Activated CD8-positive, alpha-beta T cell treated with anti-CD3 and anti-CD28 coated beads for 36 hours (primary cell): ENCODE results near the gene FGD5. TPM values are rescaled to one million over a fixed set of nuclear protein-coding genes. Genes with fewer than 3 reads are reported as not detected.

Experiments
- ATAC-seq: fragments of 200-7000 bp; cut with Tn5 transposase; one replicate; pipeline ENCODE4 v1.10.0; 2021; ENCODE audit warnings: mild to moderate bottlenecking, moderate library complexity
- CTCF ChIA-PET: fragments of 350-600 bp; sonication (Branson Sonifier 250); formaldehyde crosslinking; loops from one replicate; lab custom pipeline; 2021; ENCODE audit warnings: antibody characterized with exemption; lab: Charles Lee
- POLR2A ChIA-PET: fragments of 350-600 bp; sonication (Branson Sonifier 250); formaldehyde crosslinking; loops from one replicate; lab custom pipeline; 2021; ENCODE audit warnings: antibody characterized with exemption; lab: Charles Lee
- DNase-seq: peaks from one replicate; pipeline ENCODE4 v3.0.0-alpha.2; 2020
- H3K27ac Mint-ChIP-seq: one replicate; pipeline ENCODE4 v1.8.0; 2021; ENCODE audit warnings: mild to moderate bottlenecking, mixed read lengths
- H3K27me3 Mint-ChIP-seq: one replicate; pipeline ENCODE4 v1.8.0; 2021; ENCODE audit warnings: mixed read lengths
- H3K36me3 Mint-ChIP-seq: one replicate; pipeline ENCODE4 v1.8.0; 2021; ENCODE audit warnings: low read depth, mixed read lengths
- H3K4me1 Mint-ChIP-seq: one replicate; pipeline ENCODE4 v1.8.0; 2021; ENCODE audit warnings: low read depth, mixed read lengths
- H3K4me3 Mint-ChIP-seq: one replicate; pipeline ENCODE4 v1.8.0; 2021; ENCODE audit warnings: mild to moderate bottlenecking, moderate library complexity, mixed read lengths
- H3K9me3 Mint-ChIP-seq: one replicate; pipeline ENCODE4 v1.8.0; 2021; ENCODE audit warnings: mixed read lengths
- intact Hi-C: fragments of 100-400 bp; cut with micrococcal nuclease; formaldehyde crosslinking; loops from one replicate; pipeline ENCODE4 v1.10.0; 2022
- total RNA-seq, 2 experiments: library from RNA; stranded (reverse); gene quantifications; one replicate each; pipeline ENCODE4 v1.2.3, GENCODE V29; 2021
- TF ChIP-seq, protein P1 (sequence below): fragments of 200-600 bp; IDR thresholded peaks from one replicate; pipeline ENCODE4 v1.8.0; 2022; ENCODE audit warnings: antibody characterized with exemption, mild to moderate bottlenecking

Gene FGD5
- total RNA-seq, 2 experiments from 2014 or later: not detected

DNA sequence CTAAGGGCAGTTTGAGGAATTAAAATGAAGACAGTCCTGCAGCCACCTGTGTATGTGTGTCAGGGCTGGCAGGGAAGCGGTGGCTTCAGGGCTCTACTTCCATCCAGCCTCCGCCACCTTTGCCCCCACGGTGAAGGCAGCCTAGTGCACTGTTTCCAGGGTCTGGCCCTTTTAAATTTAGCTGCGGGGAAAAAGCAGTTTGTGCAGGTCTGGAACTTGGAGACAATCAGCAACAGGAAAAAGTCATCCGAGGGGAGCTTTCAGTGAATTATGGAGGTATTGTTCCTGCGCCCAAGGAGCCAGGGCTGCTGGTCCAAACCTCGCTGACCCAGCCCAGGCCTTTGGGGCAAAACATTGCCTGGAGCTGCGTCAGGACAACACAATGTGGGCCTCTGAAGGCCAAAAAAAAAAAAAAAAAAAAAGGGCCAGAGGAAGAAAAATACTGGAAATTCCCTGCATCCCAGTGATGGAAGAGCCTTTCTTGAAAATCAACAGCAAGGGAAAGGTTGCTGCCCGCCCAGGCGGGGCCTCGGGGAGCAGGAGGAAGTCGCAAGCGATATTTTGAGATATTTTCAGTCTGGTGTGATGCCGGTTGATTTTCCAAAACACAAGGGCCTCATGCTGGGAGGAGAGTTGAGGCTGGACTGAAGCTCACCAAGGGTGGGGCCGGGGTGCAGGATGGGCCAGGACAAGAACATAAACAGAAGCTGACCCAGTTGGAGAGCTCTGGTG lies 25.5 kb upstream of the FGD5 start:
- POLR2A ChIA-PET: no interaction called here
- H3K36me3 Mint-ChIP-seq: no peaks in the 10 kb centered on the region
- CTCF ChIA-PET: interaction anchor here (1.5 to 6.3 kb wide), 2 partner anchors 44 to 129 kb away, joined by 4 to 53 read pairs; no protein-coding TSS in a partner anchor

DNA sequence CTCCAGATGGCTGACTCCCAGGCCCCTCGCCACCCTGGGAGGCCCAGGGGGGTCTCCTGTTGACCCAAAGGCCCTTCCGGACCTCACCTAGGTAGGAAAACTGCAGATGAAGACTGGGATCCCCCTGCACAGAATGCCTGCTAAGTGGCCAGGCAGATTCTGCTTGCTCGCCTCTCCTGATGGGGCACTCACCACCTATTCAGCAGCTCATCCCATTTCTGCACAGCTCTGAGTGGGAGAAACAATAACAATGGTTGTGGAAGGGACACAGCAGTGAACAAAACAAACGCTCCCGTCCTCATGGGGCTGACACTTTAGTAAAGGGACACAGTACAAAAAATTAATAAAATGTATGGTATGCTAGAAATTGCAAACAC lies 24.9 kb upstream of the FGD5 start:
- DNase-seq (no peak), ATAC-seq (no peak)
- TF ChIP-seq, protein P1, sequence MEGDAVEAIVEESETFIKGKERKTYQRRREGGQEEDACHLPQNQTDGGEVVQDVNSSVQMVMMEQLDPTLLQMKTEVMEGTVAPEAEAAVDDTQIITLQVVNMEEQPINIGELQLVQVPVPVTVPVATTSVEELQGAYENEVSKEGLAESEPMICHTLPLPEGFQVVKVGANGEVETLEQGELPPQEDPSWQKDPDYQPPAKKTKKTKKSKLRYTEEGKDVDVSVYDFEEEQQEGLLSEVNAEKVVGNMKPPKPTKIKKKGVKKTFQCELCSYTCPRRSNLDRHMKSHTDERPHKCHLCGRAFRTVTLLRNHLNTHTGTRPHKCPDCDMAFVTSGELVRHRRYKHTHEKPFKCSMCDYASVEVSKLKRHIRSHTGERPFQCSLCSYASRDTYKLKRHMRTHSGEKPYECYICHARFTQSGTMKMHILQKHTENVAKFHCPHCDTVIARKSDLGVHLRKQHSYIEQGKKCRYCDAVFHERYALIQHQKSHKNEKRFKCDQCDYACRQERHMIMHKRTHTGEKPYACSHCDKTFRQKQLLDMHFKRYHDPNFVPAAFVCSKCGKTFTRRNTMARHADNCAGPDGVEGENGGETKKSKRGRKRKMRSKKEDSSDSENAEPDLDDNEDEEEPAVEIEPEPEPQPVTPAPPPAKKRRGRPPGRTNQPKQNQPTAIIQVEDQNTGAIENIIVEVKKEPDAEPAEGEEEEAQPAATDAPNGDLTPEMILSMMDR: no peak
- ChIA-PET POLR2A (no interaction called here), CTCF (interaction anchor here (6.3 kb wide), 1 partner anchor 128 kb away, joined by 53 read pairs; no protein-coding TSS in a partner anchor)
- H3K27ac Mint-ChIP-seq: no peak overlapping the region
- no peaks in the 10 kb centered on the region for H3K36me3 Mint-ChIP-seq
- no peaks in the 10 kb centered on the region for H3K9me3 Mint-ChIP-seq
- H3K4me3 Mint-ChIP-seq: no peak overlapping the region
- intact Hi-C loops: no loop called here
- H3K27me3 Mint-ChIP-seq: peaks cover 15% of the 10 kb centered on the region
- H3K4me1 Mint-ChIP-seq: no peaks in the 10 kb centered on the region

More for the DNA sequence above, 25.5 kb upstream of the FGD5 start:
- Mint-ChIP-seq H3K27me3 (peaks cover 15% of the 10 kb centered on the region), H3K4me3 (no peak overlapping the region), H3K4me1 (no peaks in the 10 kb centered on the region), H3K9me3 (no peaks in the 10 kb centered on the region), H3K27ac (no peak overlapping the region)
- intact Hi-C loops: no loop called here
- no peak for ATAC-seq
- TF ChIP-seq, protein P1: no peak
- DNase-seq: no peak

DNA sequence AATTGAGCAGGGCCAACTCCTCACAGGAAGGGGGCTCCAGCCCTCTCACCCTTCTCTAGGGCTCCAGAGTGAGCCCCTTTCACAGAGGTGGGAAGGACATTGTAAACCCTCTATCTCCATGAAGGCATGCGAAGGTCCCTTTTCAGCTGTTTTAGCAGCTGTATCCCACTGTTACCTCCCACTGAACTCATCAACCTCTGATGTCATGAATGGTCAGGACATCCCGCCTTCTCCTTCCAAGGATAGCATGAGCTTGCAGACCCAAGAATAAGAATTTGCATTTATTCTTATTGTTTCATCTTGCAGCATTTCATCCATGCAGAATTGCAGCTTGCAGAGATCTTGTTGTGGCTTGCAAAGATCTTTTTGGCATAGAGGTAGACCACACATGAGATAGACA lies 24.3 kb upstream of the FGD5 start:
- CTCF ChIA-PET: interaction anchor here (6.3 kb wide), 1 partner anchor 128 kb away, joined by 53 read pairs; no protein-coding TSS in a partner anchor
- no peaks in the 10 kb centered on the region for H3K4me1 Mint-ChIP-seq
- DNase-seq (no peak), ATAC-seq (no peak)
- H3K27me3 Mint-ChIP-seq: peaks cover 14% of the 10 kb centered on the region
- H3K9me3 Mint-ChIP-seq: no peaks in the 10 kb centered on the region
- POLR2A ChIA-PET: no interaction called here
- H3K4me3 Mint-ChIP-seq: no peak overlapping the region
- intact Hi-C loops: no loop called here
- no peaks in the 10 kb centered on the region for H3K36me3 Mint-ChIP-seq
- TF ChIP-seq, protein P1: no peak
- H3K27ac Mint-ChIP-seq: no peak overlapping the region

DNA sequence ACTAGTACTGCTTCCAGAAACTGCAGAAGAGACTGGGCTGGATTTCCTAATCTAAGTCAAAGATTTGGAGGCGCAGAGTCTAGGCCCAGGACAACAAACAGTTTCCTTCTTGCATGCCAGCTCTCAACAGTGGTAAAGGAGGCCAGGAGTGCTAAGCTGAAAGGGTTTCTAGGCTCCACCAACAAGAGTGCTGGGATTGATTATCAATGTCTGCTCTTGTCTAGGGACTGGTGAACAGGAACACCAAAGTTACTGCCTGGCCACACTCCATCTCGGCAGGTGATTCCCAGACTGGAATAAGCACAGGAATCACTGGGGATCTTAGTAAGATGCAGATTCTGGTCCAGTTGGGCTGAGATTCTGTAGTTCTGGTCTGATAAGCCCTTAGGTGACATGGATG lies 22.8 kb upstream of the FGD5 start:
- peaks cover 8% of the 10 kb centered on the region for H3K27me3 Mint-ChIP-seq
- intact Hi-C loops: no loop called here
- DNase-seq (no peak), ATAC-seq (no peak)
- TF ChIP-seq, protein P1: no peak
- no peaks in the 10 kb centered on the region for H3K9me3 Mint-ChIP-seq
- POLR2A ChIA-PET: no interaction called here
- H3K36me3 Mint-ChIP-seq: no peaks in the 10 kb centered on the region
- no peaks in the 10 kb centered on the region for H3K4me1 Mint-ChIP-seq
- CTCF ChIA-PET: interaction anchor here (1.0 to 1.9 kb wide), 2 partner anchors 15 to 125 kb away, joined by 7 to 8 read pairs; no protein-coding TSS in a partner anchor
- no peak overlapping the region for H3K4me3 Mint-ChIP-seq
- no peak overlapping the region for H3K27ac Mint-ChIP-seq

DNA sequence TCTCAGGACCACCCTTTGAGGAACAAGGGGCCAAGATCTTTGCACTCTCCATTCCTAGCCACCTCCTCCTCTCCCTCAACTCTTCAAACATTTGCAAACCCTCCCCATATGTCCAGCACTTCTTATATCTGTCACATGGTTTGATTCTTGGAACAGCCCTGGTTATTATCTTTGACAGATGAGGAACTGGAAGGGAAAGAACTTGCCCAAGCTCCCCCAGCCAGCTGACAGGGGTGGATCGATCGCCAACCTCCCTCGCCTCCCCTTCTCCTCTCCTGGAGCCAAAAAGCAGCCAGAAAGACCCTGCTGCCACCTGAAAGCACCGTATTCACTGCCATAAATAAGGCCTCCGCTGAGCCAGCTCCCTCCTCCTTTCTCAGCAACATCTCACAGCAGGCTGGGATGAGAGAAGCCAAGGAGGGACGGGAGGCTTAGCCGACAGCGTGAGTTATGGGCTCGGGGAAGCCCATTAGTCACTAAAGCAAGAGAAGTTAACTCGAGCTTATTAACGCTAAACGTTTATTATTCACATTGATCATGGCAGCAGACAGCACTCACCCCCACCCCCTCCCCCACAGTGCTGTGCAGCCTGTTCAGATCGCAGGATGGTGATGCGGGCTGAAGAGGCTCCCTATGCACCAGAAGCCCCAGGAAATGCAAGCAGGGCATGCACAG lies 22.2 kb upstream of the FGD5 start:
- no peak for ATAC-seq
- H3K27ac Mint-ChIP-seq: no peak overlapping the region
- peaks cover 3% of the 10 kb centered on the region for H3K27me3 Mint-ChIP-seq
- ChIA-PET CTCF (interaction anchor here (1.9 kb wide), 1 partner anchor 16 kb away, joined by 7 read pairs; no protein-coding TSS in a partner anchor), POLR2A (no interaction called here)
- no peak overlapping the region for H3K4me3 Mint-ChIP-seq
- H3K36me3 Mint-ChIP-seq: no peaks in the 10 kb centered on the region
- no peaks in the 10 kb centered on the region for H3K9me3 Mint-ChIP-seq
- no peaks in the 10 kb centered on the region for H3K4me1 Mint-ChIP-seq
- TF ChIP-seq, protein P1: no peak
- intact Hi-C loops: no loop called here
- DNase-seq: no peak
